Spleen (tissue), 11 donors: ENCODE data around the gene DEPDC5. TPM values are rescaled to one million over a fixed set of nuclear protein-coding genes. Genes with fewer than 3 reads are reported as not detected.

Experiments
- DNase-seq: peaks from one replicate; pipeline ENCODE4 v3.0.0-alpha.2; 2020
- H3K27ac ChIP-seq, 8 donors: fragments of 200-600 bp; sonication (generic) in 7 of 8; 1 replicate in 4 of 8; 2 replicates in 4 of 8; pipeline versions ENCODE4 v1.5.0 to v1.8.0; 2016 to 2021; ENCODE audit warnings: inconsistent platforms in 4 of 8, mild to moderate bottlenecking in 4 of 8, moderate library complexity in 1 of 8
- H3K27me3 ChIP-seq, 7 donors: fragments of 200-600 bp; sonication (generic) in 6 of 7; replicated peaks in 1 of 7; 1 replicate in 4 of 7; 2 replicates in 3 of 7; pipeline versions ENCODE4 v1.5.0 to v1.8.0; 2016 to 2021; ENCODE audit warnings: inconsistent platforms in 3 of 7, mild to moderate bottlenecking in 1 of 7
- H3K36me3 ChIP-seq, 6 donors: fragments of 200-600 bp; sonication (generic) in 5 of 6; 1 replicate in 4 of 6; 2 replicates in 2 of 6; pipeline versions ENCODE4 v1.5.0 to v1.8.0; 2016 to 2021; ENCODE audit warnings: inconsistent platforms in 2 of 6
- H3K4me1 ChIP-seq, 6 donors: fragments of 200-600 bp; sonication (generic) in 5 of 6; 1 replicate in 3 of 6; 2 replicates in 3 of 6; pipeline versions ENCODE4 v1.5.0 to v1.8.0; 2016 to 2021; ENCODE audit warnings: inconsistent platforms in 3 of 6
- H3K4me3 ChIP-seq, 8 donors: fragments of 200-600 bp; sonication (generic) in 7 of 8; 1 replicate in 4 of 8; 2 replicates in 4 of 8; pipeline versions ENCODE4 v1.5.0 to v1.8.0; 2016 to 2021; ENCODE audit warnings: inconsistent platforms in 4 of 8, mild to moderate bottlenecking in 4 of 8, moderate library complexity in 2 of 8
- H3K9me3 ChIP-seq, 8 donors: fragments of 200-600 bp; sonication (generic) in 7 of 8; 1 replicate in 4 of 8; 2 replicates in 4 of 8; pipeline versions ENCODE4 v1.5.0 to v1.8.0; 2016 to 2021; ENCODE audit warnings: inconsistent platforms in 4 of 8
- CTCF ChIP-seq, 11 experiments: fragments of 200-600 bp in 7 of 11; fragments of 450-650 bp in 4 of 11; sonication (generic) in 4 of 11; IDR thresholded peaks in 8 of 11; conservative IDR thresholded peaks in 3 of 11; 1 replicate in 7 of 11; 2 replicates in 4 of 11; pipeline versions ENCODE4 v1.4.0 to v1.8.0; 2016 to 2021; ENCODE audit warnings: antibody characterized with exemption in 11 of 11, inconsistent platforms in 4 of 11, mild to moderate bottlenecking in 1 of 11
- POLR2A ChIP-seq, 3 donors: fragments of 450-650 bp; IDR thresholded peaks; one replicate each; pipeline ENCODE4 v1.5.1; 2017; ENCODE audit warnings: antibody characterized with exemption in 3 of 3, mild to moderate bottlenecking in 1 of 3
- POLR2AphosphoS5 ChIP-seq, 3 donors: sonication (generic); formaldehyde crosslinking; IDR thresholded peaks; one replicate each; pipeline ENCODE4 v1.5.1; 2017; ENCODE audit warnings: antibody characterized with exemption in 3 of 3
- WGBS, 5 donors: extraction: QIAGEN DNeasy Blood & Tissue Kit in 3 of 5; methylation state at CpG; one replicate each; pipeline versions ENCODE4 v1.1.5 to v1.1.7; 2013 to 2018; 5-methylcytosine and 5-hydroxymethylcytosine counted together
- intact Hi-C: fragments of 100-400 bp; cut with DNase I; formaldehyde crosslinking; loops from one replicate; pipeline ENCODE4 v1.15.0; 2023; ENCODE audit warnings: low total_unique reads
- polyA plus RNA-seq, 3 donors: library from polyadenylated mRNA; stranded (reverse); fragments of 200-250 nt; gene quantifications; one replicate each; pipeline ENCODE4 v1.2.1, GENCODE V29; 2013
- total RNA-seq, 7 donors: library from RNA; depleted of rRNA in 3 of 7; stranded (reverse); fragments of >200 nt in 3 of 7; fragmentation: NEBNext Ultra II Directional in 4 of 7; extraction: Animal tissue kit (Norgen Biotek cat#: 25700) in 4 of 7; gene quantifications; one replicate each; pipeline versions ENCODE4 v1.1.0 to v1.2.1, GENCODE V29; 2016 to 2021
- donor health status: healthy with polysubstance abuse.
- donor health status: DM: no; HTN: no; CAD: no; lungs with moderate emphysema.
- donor health status: DM: no; HTN: no; CAD: no.
- donor health status: Bipolar disorder and iron deficiency.
- donor health status: healthy.
- donor health status: DM: no; HTN: no; CAD: no.
- donor health status: DM: yes; HTN: yes; CAD: no.

Gene DEPDC5
- total and polyA plus RNA-seq, 10 donors, result 9.6 to 64.6 (median 44.3) TPM

DNA sequence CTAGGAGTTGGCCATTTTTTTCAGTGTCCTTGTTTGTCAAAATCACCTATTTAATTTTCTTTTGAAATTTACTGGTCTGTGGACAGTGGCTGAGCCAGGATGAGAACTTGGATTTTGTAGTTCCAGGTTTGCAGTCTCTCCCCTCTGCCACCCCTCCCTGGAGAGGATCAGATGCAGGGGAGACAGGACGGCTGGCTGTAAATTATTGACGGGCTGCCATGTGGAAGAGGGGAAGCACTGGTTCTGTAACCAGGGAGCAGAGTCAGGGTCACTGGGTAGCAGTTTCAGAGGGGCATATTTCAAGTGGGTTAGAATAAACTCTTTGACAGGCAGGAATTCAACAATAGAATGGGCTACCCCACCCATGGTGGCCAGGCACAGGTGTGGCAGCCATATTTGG is 169.9 kb downstream of the DEPDC5 start:
- Histone ChIP-seq H3K36me3 (no peaks in the 10 kb centered on the region), H3K4me3 (no peak overlapping the region), H3K27ac (peak overlapping the region in 7 of 8 donors; percentile 0 to 79 (median 61)), H3K27me3 (peaks cover 0 to 7% (median 0%) of the 10 kb centered on the region in 7 donors), H3K9me3 (no peaks in the 10 kb centered on the region), H3K4me1 (peaks cover 5 to 49% (median 27%) of the 10 kb centered on the region in 6 donors)
- intact Hi-C loops, result no loop called here
- 30 to 68% (median 39%) methylated on average over 2 of the region's 2 CpGs for WGBS, 5 donors
- TF ChIP-seq POLR2AphosphoS5 (IDR thresholded peaks at IDR 0.05) (no peak), POLR2A (IDR thresholded peaks at IDR 0.05) (no peak), CTCF (IDR thresholded peaks at IDR 0.05 in 8 of 11, conservative IDR thresholded peaks at IDR 0.05 in 3 of 11) (no peak)
- DNase-seq, result no peak

- Histone ChIP-seq H3K27ac (no peak overlapping the region), H3K4me3 (no peak overlapping the region), H3K27me3 (peaks cover 0 to 7% (median 0%) of the 10 kb centered on the region in 7 donors), H3K36me3 (no peaks in the 10 kb centered on the region), H3K4me1 (peaks cover 5 to 41% (median 25%) of the 10 kb centered on the region in 6 donors), H3K9me3 (no peaks in the 10 kb centered on the region)
- TF ChIP-seq POLR2AphosphoS5 (IDR thresholded peaks at IDR 0.05) (no peak), POLR2A (IDR thresholded peaks at IDR 0.05) (no peak), CTCF (IDR thresholded peaks at IDR 0.05 in 8 of 11, conservative IDR thresholded peaks at IDR 0.05 in 3 of 11) (no peak)
- 92 to 100% (median 94%) methylated on average over 1 of the region's 1 CpG for WGBS, 5 donors
- DNase-seq, result no peak
- intact Hi-C loops, result no loop called here
These were observed 171.2 kb downstream of the DEPDC5 start for GRCh38 chr22:31925056-31925455.

GRCh38 chr22:31926024-31926423 is 172.2 kb downstream of the DEPDC5 start:
- Histone ChIP-seq H3K36me3 (no peaks in the 10 kb centered on the region), H3K27ac (no peak overlapping the region), H3K27me3 (peaks cover 0 to 7% (median 0%) of the 10 kb centered on the region in 7 donors), H3K9me3 (no peaks in the 10 kb centered on the region), H3K4me1 (peaks cover 5 to 35% (median 24%) of the 10 kb centered on the region in 6 donors), H3K4me3 (no peak overlapping the region)
- 78 to 100% (median 86%) methylated on average over 1 of the region's 1 CpG for WGBS, 5 donors
- TF ChIP-seq POLR2AphosphoS5 (IDR thresholded peaks at IDR 0.05) (no peak), CTCF (IDR thresholded peaks at IDR 0.05 in 8 of 11, conservative IDR thresholded peaks at IDR 0.05 in 3 of 11) (no peak), POLR2A (IDR thresholded peaks at IDR 0.05) (no peak)
- intact Hi-C loops, result no loop called here
- no peak for DNase-seq

DNA sequence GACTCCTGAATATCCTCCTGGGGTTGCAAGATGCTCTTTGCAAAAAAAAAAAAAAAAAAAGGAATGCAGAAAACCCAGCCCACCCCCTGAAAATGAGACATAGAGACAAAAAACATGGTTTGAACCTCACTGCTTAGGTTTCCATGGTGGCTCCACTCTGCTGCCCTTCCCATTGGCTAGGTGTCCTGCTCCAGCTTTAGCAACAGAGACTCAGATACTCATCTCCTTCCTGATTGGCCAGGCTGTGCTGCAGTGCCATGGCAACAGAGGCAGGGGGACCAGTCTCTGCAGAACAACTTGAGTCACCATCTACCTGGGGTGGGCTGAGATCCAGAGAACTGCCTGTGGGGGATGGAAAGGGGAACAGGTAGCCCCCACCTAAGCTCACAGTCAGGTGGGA is 173.2 kb downstream of the DEPDC5 start:
- no peaks in the 10 kb centered on the region for H3K36me3 ChIP-seq
- intact Hi-C loops, result no loop called here
- H3K27ac ChIP-seq, result no peak overlapping the region
- H3K27me3 ChIP-seq, result peaks cover 0 to 7% (median 0%) of the 10 kb centered on the region in 7 donors
- H3K4me1 ChIP-seq, result peaks cover 5 to 26% (median 20%) of the 10 kb centered on the region in 6 donors
- peak; percentile 49 for DNase-seq
- no peaks in the 10 kb centered on the region for H3K9me3 ChIP-seq
- H3K4me3 ChIP-seq, result no peak overlapping the region
- no peak for TF ChIP-seq CTCF (IDR thresholded peaks at IDR 0.05 in 8 of 11, conservative IDR thresholded peaks at IDR 0.05 in 3 of 11)
- TF ChIP-seq POLR2AphosphoS5 (IDR thresholded peaks at IDR 0.05), result no peak
- no peak for TF ChIP-seq POLR2A (IDR thresholded peaks at IDR 0.05)
